GM12878 (cell line): ENCODE measurements around the gene HORMAD2. TPM values are rescaled to one million over a fixed set of nuclear protein-coding genes. Genes with fewer than 3 reads are reported as not detected.

Experiments
- ATAC-seq: fragments of 200-7000 bp; cut with Tn5 transposase; 3 replicates; pipeline ENCODE4 v1.9.1; 2020; ENCODE audit warnings: mild to moderate bottlenecking, moderate library complexity
- BruUV-seq: library from RNA; stranded (reverse); fragments of 400-500 nt; replicated peaks from 2 replicates; lab custom pipeline; 2021; lab: Mats Ljungman, UMichigan
- CTCF ChIA-PET: fragments of 300-600 bp; sonication (Branson Sonifier 250); formaldehyde crosslinking; extraction: SDS; loops from one replicate; lab custom pipeline; 2021; ENCODE audit warnings: inconsistent platforms; lab: Yijun Ruan, JAX
- POLR2A ChIA-PET: fragments of 350-600 bp; formaldehyde crosslinking; extraction: SDS; loops from one replicate; lab custom pipeline; 2021; ENCODE audit warnings: inconsistent platforms; lab: Charles Lee
- RAD21 ChIA-PET: fragments of 300-600 bp; sonication (Branson Sonifier 250); formaldehyde crosslinking; loops from one replicate; lab custom pipeline; 2023; ENCODE audit warnings: antibody characterized with exemption; ENCODE audit not compliant: unreplicated experiment; lab: Charles Lee
- SMC1A ChIA-PET: fragments of 300-600 bp; sonication (Branson Sonifier 250); formaldehyde crosslinking; loops from one replicate; lab custom pipeline; 2023; ENCODE audit not compliant: unreplicated experiment, uncharacterized antibody; lab: Charles Lee
- DNase-seq: peaks from one replicate; pipeline ENCODE4 v3.0.0-alpha.2; 2011; ENCODE audit warnings: low read depth, low spot score
- FAIRE-seq: peaks from 3 replicates; lab custom pipeline; 2011; peaks lifted over from hg19 to GRCh38; lab: Jason Lieb, UNC
- H2AFZ ChIP-seq: 2 replicates; pipeline ENCODE4 v1.6.0; 2011; ENCODE audit warnings: low read depth, low read length, control low read depth; ENCODE audit not compliant: control insufficient read depth
- H3K27ac ChIP-seq: 2 replicates; pipeline ENCODE4 v1.5.1; 2011; ENCODE audit warnings: control low read depth; ENCODE audit not compliant: control insufficient read depth, insufficient read depth
- H3K27me3 ChIP-seq, 2 experiments: replicated peaks in 1 of 2; 2 replicates each; pipeline versions ENCODE4 v1.6.0 to v1.6.1; 2011; ENCODE audit warnings: low read length in 1 of 2; ENCODE audit not compliant: control insufficient read depth in 2 of 2, insufficient read depth in 2 of 2
- H3K36me3 ChIP-seq, 2 experiments: 2 replicates each; pipeline ENCODE4 v1.5.1; 2011; ENCODE audit warnings: low read length in 1 of 2; ENCODE audit not compliant: control insufficient read depth in 2 of 2, insufficient read depth in 2 of 2
- H3K4me1 ChIP-seq: 2 replicates; pipeline ENCODE4 v1.6.1; 2011; ENCODE audit warnings: mild to moderate bottlenecking, low read length, moderate library complexity, mixed read lengths; ENCODE audit not compliant: control insufficient read depth, insufficient read depth
- H3K4me2 ChIP-seq: 2 replicates; pipeline ENCODE4 v1.6.0; 2011; ENCODE audit warnings: control low read depth; ENCODE audit not compliant: control insufficient read depth, insufficient read depth
- H3K4me3 ChIP-seq: fragments of 200-600 bp; sonication (generic); 2 replicates; pipeline ENCODE4 v1.5.1; 2016
- H3K79me2 ChIP-seq: 2 replicates; pipeline ENCODE4 v1.6.0; 2011; ENCODE audit warnings: low read length; ENCODE audit not compliant: control insufficient read depth, insufficient read depth
- H3K9ac ChIP-seq: 2 replicates; pipeline ENCODE4 v1.8.0; 2011; ENCODE audit warnings: low read length, control low read depth, mixed read lengths; ENCODE audit not compliant: control insufficient read depth, insufficient read depth
- H3K9me3 ChIP-seq: replicated peaks from 3 replicates; pipeline ENCODE4 v1.5.1; 2011; ENCODE audit warnings: mild to moderate bottlenecking, low read length; ENCODE audit not compliant: control insufficient read depth, insufficient read depth
- H4K20me1 ChIP-seq: 2 replicates; pipeline ENCODE4 v1.6.0; 2011; ENCODE audit not compliant: control insufficient read depth, insufficient read depth
- CEBPB ChIP-seq, 2 experiments: fragments of 150-350 bp in 1 of 2; IDR thresholded peaks; 2 replicates each; pipeline ENCODE4 v1.6.1; 2012 to 2014; ENCODE audit warnings: low read depth in 2 of 2, low read length in 2 of 2, borderline replicate concordance in 1 of 2, inconsistent platforms in 1 of 2
- IRF4 ChIP-seq: IDR thresholded peaks from 2 replicates; pipeline ENCODE4 v1.6.1; 2011; ENCODE audit warnings: low read depth, low read length
- MTA2 ChIP-seq: fragments of 450-650 bp; IDR thresholded peaks from 2 replicates; pipeline ENCODE4 v1.6.1; 2016; ENCODE audit warnings: low read depth, mild to moderate bottlenecking, moderate library complexity
- PAX5 ChIP-seq: IDR thresholded peaks from 2 replicates; pipeline ENCODE4 v1.6.1; 2011; ENCODE audit warnings: low read depth, low read length, borderline replicate concordance
- RUNX3 ChIP-seq: IDR thresholded peaks from 2 replicates; pipeline ENCODE4 v1.6.1; 2012; ENCODE audit warnings: low read length, inconsistent platforms
- TCF12 ChIP-seq: IDR thresholded peaks from 2 replicates; pipeline ENCODE4 v1.6.1; 2011; ENCODE audit warnings: low read depth, mild to moderate bottlenecking, low read length
- WGBS: methylation state at CpG from one replicate; pipeline ENCODE4 v1.1.6; 2016; ENCODE audit warnings: low lambda C conversion rate; ENCODE audit not compliant: insufficient replicate concordance, insufficient coverage; ENCODE audit errors: missing lambda C conversion rate; 5-methylcytosine and 5-hydroxymethylcytosine counted together
- in situ Hi-C: fragments of 300-500 bp; cut with MboI; formaldehyde crosslinking; loops from 9 replicates; pipeline ENCODE4 v1.14.3; 2018; ENCODE audit warnings: mixed read lengths
- intact Hi-C: fragments of 100-400 bp; cut with micrococcal nuclease; formaldehyde crosslinking; loops from one replicate; pipeline ENCODE4 v1.14.2; 2022; ENCODE audit not compliant: unreplicated experiment
- polyA plus RNA-seq, 11 experiments: library from polyadenylated mRNA; depleted of rRNA in 4 of 11; unstranded in 6 of 11; stranded (reverse) in 5 of 11; fragments of >200 nt; fragmentation: Nextera tagmentation in 4 of 11; fragmentation: Illumina TruSeq in 1 of 11; extraction: Ambion mirVana in 4 of 11; extraction: Trizol in 1 of 11; gene quantifications; 1 replicate in 1 of 11; 2 replicates in 10 of 11; pipeline versions ENCODE4 v1.2.1 to v1.2.3, GENCODE V29; 2011 to 2016; ENCODE audit warnings: inconsistent platforms in 2 of 11, missing spikeins in 2 of 11, low read depth in 1 of 11
- total RNA-seq, 4 experiments: library from RNA; depleted of rRNA in 3 of 4; stranded (reverse); fragments of >200 nt in 3 of 4; fragmentation: Illumina TruSeq in 1 of 4; extraction: Trizol in 1 of 4; gene quantifications; 2 replicates each; pipeline versions ENCODE4 v1.2.1 to v1.2.3, GENCODE V29; 2013 to 2021
- TF ChIP-seq, protein P1 (sequence below): IDR thresholded peaks from 2 replicates; pipeline ENCODE4 v1.6.1; 2011; ENCODE audit warnings: borderline replicate concordance, low read depth, mild to moderate bottlenecking, moderate library complexity, mixed read lengths, low read length; ENCODE audit not compliant: insufficient read depth; ENCODE audit errors: extremely low read length
- TF ChIP-seq, protein P2 (sequence below): IDR thresholded peaks from 2 replicates; pipeline ENCODE4 v1.6.1; 2011; ENCODE audit warnings: mild to moderate bottlenecking, low read depth, low read length, moderate library complexity; ENCODE audit not compliant: insufficient replicate concordance

The HORMAD2 gene
- total and polyA plus RNA-seq, 10 of the 15 experiments (the other 5 are each of a cell fraction or from before 2014, with no cell fraction given), result 0.07 to 0.13 TPM; not detected in 8

DNA sequence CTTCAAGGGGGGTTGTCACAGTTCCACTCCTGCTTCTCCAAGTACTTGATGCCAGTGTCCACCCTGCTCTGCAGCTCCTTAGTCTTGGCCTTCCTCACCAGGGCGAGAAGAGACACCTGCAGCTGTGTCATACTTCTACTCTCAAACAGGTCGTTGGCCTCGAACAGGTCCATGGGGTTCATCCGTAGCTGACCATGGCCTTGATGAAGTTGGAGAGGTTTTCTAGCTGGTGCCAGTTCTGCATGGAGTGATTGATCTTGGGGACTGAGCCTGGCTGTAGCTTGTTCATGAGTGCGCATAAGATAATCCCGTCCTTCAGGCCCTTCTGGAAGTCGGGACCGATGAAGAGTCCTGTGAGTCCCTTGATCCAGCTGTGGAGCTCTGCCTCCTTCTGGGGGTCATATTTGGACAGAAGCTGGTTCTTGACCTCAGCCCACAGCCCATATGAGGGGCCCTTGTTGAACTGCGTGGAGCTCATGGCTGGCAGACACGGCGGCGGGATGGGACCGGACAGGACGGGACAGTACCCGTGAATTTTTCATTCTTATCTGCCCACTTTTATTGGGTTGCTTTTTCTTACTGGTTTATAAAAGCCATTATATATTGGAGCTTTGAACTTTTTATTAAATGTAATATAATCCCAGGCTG lies 33.4 kb upstream of the HORMAD2 start (continued):
- TF ChIP-seq, protein P1, sequence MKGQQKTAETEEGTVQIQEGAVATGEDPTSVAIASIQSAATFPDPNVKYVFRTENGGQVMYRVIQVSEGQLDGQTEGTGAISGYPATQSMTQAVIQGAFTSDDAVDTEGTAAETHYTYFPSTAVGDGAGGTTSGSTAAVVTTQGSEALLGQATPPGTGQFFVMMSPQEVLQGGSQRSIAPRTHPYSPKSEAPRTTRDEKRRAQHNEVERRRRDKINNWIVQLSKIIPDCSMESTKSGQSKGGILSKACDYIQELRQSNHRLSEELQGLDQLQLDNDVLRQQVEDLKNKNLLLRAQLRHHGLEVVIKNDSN, result no peak
- no peak for TF ChIP-seq TCF12

DNA sequence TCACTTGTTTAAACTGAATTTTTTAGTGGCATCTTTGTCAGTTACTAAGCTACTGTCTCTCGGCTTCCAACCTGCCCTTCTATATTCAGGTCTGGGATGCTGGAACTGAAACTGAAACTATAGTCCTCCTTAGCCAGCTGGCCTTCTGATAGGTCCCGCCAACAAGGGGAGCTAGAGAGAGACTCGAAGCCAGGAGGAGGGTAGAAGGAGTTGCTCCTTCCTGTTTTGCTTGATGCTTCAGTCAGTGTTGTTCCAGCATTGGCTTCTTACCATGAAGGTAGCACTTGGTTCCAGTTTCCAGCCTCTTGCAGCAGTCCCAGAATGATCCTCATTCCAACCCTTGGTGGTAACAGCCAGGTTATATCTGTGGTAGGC lies 32.9 kb upstream of the HORMAD2 start:
- no TSS peak for BruUV-seq
- SMC1A ChIA-PET, result interaction anchor here (1.2 to 2.9 kb wide), 2 partner anchors 29 to 41 kb away, joined by 4 to 12 read pairs; no protein-coding TSS in a partner anchor
- peak; percentile 62 for ATAC-seq
- H3K9ac ChIP-seq, result no peak overlapping the region
- H3K79me2 ChIP-seq, result no peaks in the 10 kb centered on the region
- peak overlapping the region; percentile 33; the same call in 1 of the 2 replicates for H2AFZ ChIP-seq
- whole genome bisulfite sequencing, result 71% methylated on average over 3 of the region's 3 CpGs
- no peaks in the 10 kb centered on the region for H4K20me1 ChIP-seq
- no peak overlapping the region for H3K27ac ChIP-seq
- in situ Hi-C loops (no loop called here), intact Hi-C loops (no loop called here)
- no peaks in the 10 kb centered on the region for H3K9me3 ChIP-seq
- H3K4me1 ChIP-seq, result no peaks in the 10 kb centered on the region
- CTCF ChIA-PET, result interaction anchor here (0.7 to 1.5 kb wide), 3 partner anchors 41 to 74 kb away, joined by 3 to 9 read pairs (median 6); no protein-coding TSS in a partner anchor
- no peak for DNase-seq
- TF ChIP-seq PAX5 (no peak), IRF4 (no peak), MTA2 (no peak), CEBPB (IDR thresholded peaks at IDR 0.05; ENCODE audit: borderline replicate concordance in 1 of 2, low read depth in 2 of 2, low read length in 2 of 2) (no peak), RUNX3 (no peak)
- TF ChIP-seq, protein P2, sequence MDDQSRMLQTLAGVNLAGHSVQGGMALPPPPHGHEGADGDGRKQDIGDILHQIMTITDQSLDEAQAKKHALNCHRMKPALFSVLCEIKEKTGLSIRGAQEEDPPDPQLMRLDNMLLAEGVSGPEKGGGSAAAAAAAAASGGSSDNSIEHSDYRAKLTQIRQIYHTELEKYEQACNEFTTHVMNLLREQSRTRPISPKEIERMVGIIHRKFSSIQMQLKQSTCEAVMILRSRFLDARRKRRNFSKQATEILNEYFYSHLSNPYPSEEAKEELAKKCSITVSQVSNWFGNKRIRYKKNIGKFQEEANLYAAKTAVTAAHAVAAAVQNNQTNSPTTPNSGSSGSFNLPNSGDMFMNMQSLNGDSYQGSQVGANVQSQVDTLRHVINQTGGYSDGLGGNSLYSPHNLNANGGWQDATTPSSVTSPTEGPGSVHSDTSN, result no peak
- H3K4me3 ChIP-seq, result no peak overlapping the region
- RAD21 ChIA-PET, result interaction anchor here (1.6 kb wide), 1 partner anchor 31 kb away, joined by 3 read pairs; no protein-coding TSS in a partner anchor
- no peak overlapping the region for H3K4me2 ChIP-seq
- no peaks in the 10 kb centered on the region for H3K36me3 ChIP-seq
- peak; percentile 57 for FAIRE-seq
- H3K27me3 ChIP-seq, result no peaks in the 10 kb centered on the region
- POLR2A ChIA-PET, result no interaction called here
